K562 (cell line): ENCODE data around the gene ADAMTS2.

Source experiments
- ATF7 ChIP-seq: fragments of 450-650 bp; IDR thresholded peaks from 2 replicates; pipeline ENCODE4 v1.7.1; 2014; ENCODE audit warnings: mild to moderate bottlenecking, moderate library complexity
- CBFA2T2 ChIP-seq: fragments of 450-650 bp; conservative IDR thresholded peaks from 2 replicates; pipeline ENCODE4 v1.6.1; 2017; ENCODE audit warnings: mild to moderate bottlenecking
- CREB1 ChIP-seq, 2 experiments: sonication (generic) in 1 of 2; formaldehyde crosslinking in 1 of 2; IDR thresholded peaks; 2 replicates each; pipeline versions ENCODE4 v1.6.1 to v1.8.0; 2012 to 2022; ENCODE audit warnings: inconsistent platforms in 1 of 2, mild to moderate bottlenecking in 1 of 2, missing genetic modification reagents in 1 of 2, moderate library complexity in 1 of 2
- ETS2 ChIP-seq: IDR thresholded peaks from 2 replicates; pipeline ENCODE4 v1.6.1; 2016; ENCODE audit warnings: borderline replicate concordance, missing genetic modification characterization, mild to moderate bottlenecking, moderate library complexity, missing compliant biosample characterization; ENCODE audit not compliant: poor library complexity, severe bottlenecking
- MAFK ChIP-seq: IDR thresholded peaks from 2 replicates; pipeline ENCODE4 v1.6.1; 2011; ENCODE audit warnings: low read length, improper control_type of control experiment
- NR2C1 ChIP-seq, 2 experiments: fragments of 450-650 bp; IDR thresholded peaks; 2 replicates each; pipeline ENCODE4 v1.6.1; 2017; ENCODE audit warnings: mild to moderate bottlenecking in 2 of 2, antibody characterized with exemption in 1 of 2, inconsistent platforms in 1 of 2, missing compliant biosample characterization in 1 of 2, missing genetic modification characterization in 1 of 2
- POLR2AphosphoS2 ChIP-seq: IDR thresholded peaks from 2 replicates; pipeline ENCODE4 v1.6.1; 2012; ENCODE audit warnings: low read length, improper control_type of control experiment
- RBFOX2 ChIP-seq: fragments of 200-400 bp; formaldehyde crosslinking; IDR thresholded peaks from 2 replicates; pipeline ENCODE4 v1.6.1; 2017; ENCODE audit warnings: low read depth, mild to moderate bottlenecking, low read length, moderate library complexity
- RFX5 ChIP-seq: IDR thresholded peaks from 2 replicates; pipeline ENCODE4 v1.6.1; 2011; ENCODE audit warnings: low read depth, mild to moderate bottlenecking, improper control_type of control experiment, low read length
- RNF2 ChIP-seq: sonication (generic); IDR thresholded peaks from 2 replicates; pipeline ENCODE4 v1.6.1; 2016
- SMAD3 ChIP-seq: fragments of 450-650 bp; formaldehyde crosslinking; conservative IDR thresholded peaks from 2 replicates; pipeline ENCODE4 v1.4.0; 2020; ENCODE audit warnings: mild to moderate bottlenecking
- TARDBP ChIP-seq: fragments of 450-650 bp; IDR thresholded peaks from 2 replicates; pipeline ENCODE4 v1.6.1; 2016
- XRCC3 ChIP-seq: fragments of 450-650 bp; IDR thresholded peaks from 2 replicates; pipeline ENCODE4 v1.6.1; 2017; ENCODE audit warnings: mild to moderate bottlenecking, moderate library complexity

GRCh38 chr5:179215576-179215975 is 129.7 kb downstream of the ADAMTS2 start:
- no peak for TF ChIP-seq MAFK
- no peak for TF ChIP-seq RBFOX2
- TF ChIP-seq RFX5: no peak
- TF ChIP-seq XRCC3: no peak
- no peak for TF ChIP-seq POLR2AphosphoS2
- no peak for TF ChIP-seq ATF7
- no peak for TF ChIP-seq NR2C1 (IDR thresholded peaks at IDR 0.05)
- TF ChIP-seq NR2C1 (tag; IDR thresholded peaks at IDR 0.05): no peak
- TF ChIP-seq RNF2: no peak
- TF ChIP-seq CBFA2T2: no peak
- TF ChIP-seq ETS2 (tag): no peak
- no peak for TF ChIP-seq CREB1 (IDR thresholded peaks at IDR 0.05)
- TF ChIP-seq CREB1 (CRISPR knock-in tag; IDR thresholded peaks at IDR 0.05): no peak
- TF ChIP-seq SMAD3 (CRISPR knock-in tag): no peak
- TF ChIP-seq TARDBP: no peak
